Activated T-cell treated with anti-CD3 and anti-CD28 coated beads, Interleukin-2, amount 50 U/mL, for 72 hours (primary cell): Measurements from ENCODE around the gene GALK1. TPM values are rescaled to one million over a fixed set of nuclear protein-coding genes. Genes with fewer than 3 reads are reported as not detected.

ENCODE experiments used
- ATAC-seq, 2 donors: fragments of 150-1000 bp; cut with Tn5 transposase; replicated peaks in 1 of 2; 2 replicates each; pipeline ENCODE4 v1.10.0; 2021; ENCODE audit warnings: moderate library complexity in 2 of 2, mild to moderate bottlenecking in 1 of 2
- DNase-seq, 2 donors: peaks; one replicate each; pipeline ENCODE4 v3.0.0; 2021 to 2022; ENCODE audit warnings: mixed read lengths in 1 of 2
- H3K27ac Mint-ChIP-seq: one replicate; pipeline ENCODE4 v1.8.0; 2022; ENCODE audit warnings: mild to moderate bottlenecking, moderate library complexity, mixed read lengths
- H3K27me3 Mint-ChIP-seq: one replicate; pipeline ENCODE4 v1.8.0; 2022; ENCODE audit warnings: low read depth, mixed read lengths
- H3K36me3 Mint-ChIP-seq, 2 donors: one replicate each; pipeline ENCODE4 v1.8.0; 2022; ENCODE audit warnings: mixed read lengths in 2 of 2, mild to moderate bottlenecking in 1 of 2; ENCODE audit not compliant: insufficient read depth in 2 of 2
- H3K4me1 Mint-ChIP-seq: one replicate; pipeline ENCODE4 v1.8.0; 2022; ENCODE audit warnings: low read depth, mixed read lengths
- H3K4me3 Mint-ChIP-seq, 2 donors: one replicate each; pipeline ENCODE4 v1.8.0; 2022; ENCODE audit warnings: mild to moderate bottlenecking in 2 of 2, mixed read lengths in 2 of 2, moderate library complexity in 2 of 2
- H3K9me3 Mint-ChIP-seq, 2 donors: one replicate each; pipeline ENCODE4 v1.8.0; 2022; ENCODE audit warnings: mixed read lengths in 2 of 2
- total RNA-seq, 2 donors: library from RNA; stranded (reverse); gene quantifications; one replicate each; pipeline ENCODE4 v1.2.3, GENCODE V29; 2022

GALK1 gene
- total RNA-seq, 2 donors from 2014 or later = 41.9 to 51.2 TPM

GRCh38 chr17:75755205-75755901 lies 9.6 kb downstream of the GALK1 start:
- Mint-ChIP-seq H3K36me3 (no peaks in the 10 kb centered on the region), H3K27me3 (no peaks in the 10 kb centered on the region), H3K9me3 (no peaks in the 10 kb centered on the region), H3K27ac (peak overlapping the region; percentile 48), H3K4me3 (peak overlapping the region; percentile 45 to 72), H3K4me1 (peaks cover 13% of the 10 kb centered on the region)
- DNase-seq (no peak), ATAC-seq (no peak)

GRCh38 chr17:75754378-75755204 lies 10.4 kb downstream of the GALK1 start:
- no peaks in the 10 kb centered on the region for H3K36me3 Mint-ChIP-seq
- no peaks in the 10 kb centered on the region for H3K9me3 Mint-ChIP-seq
- no peak for DNase-seq
- H3K4me1 Mint-ChIP-seq = peaks cover 19% of the 10 kb centered on the region
- no peaks in the 10 kb centered on the region for H3K27me3 Mint-ChIP-seq
- H3K27ac Mint-ChIP-seq = peak overlapping the region; percentile 48
- H3K4me3 Mint-ChIP-seq = peak overlapping the region; percentile 45 to 72
- ATAC-seq = no peak

- Mint-ChIP-seq H3K4me1 (peaks cover 20% of the 10 kb centered on the region), H3K36me3 (no peaks in the 10 kb centered on the region), H3K27me3 (no peaks in the 10 kb centered on the region), H3K27ac (no peak overlapping the region), H3K4me3 (peak overlapping the region; percentile 70 to 74), H3K9me3 (no peaks in the 10 kb centered on the region)
- DNase-seq (peak; percentile 81 to 85), ATAC-seq (peak; percentile 84 to 87)
Observed at GRCh38 chr17:75753514-75754377, 11.2 kb downstream of the GALK1 start.

GRCh38 chr17:75752802-75753513 lies 12.0 kb downstream of the GALK1 start:
- no peak for DNase-seq
- H3K27ac Mint-ChIP-seq = no peak overlapping the region
- no peak for ATAC-seq
- H3K4me3 Mint-ChIP-seq = peak overlapping the region; percentile 70 to 74
- H3K4me1 Mint-ChIP-seq = peaks cover 22% of the 10 kb centered on the region
- peaks cover under 1% of the 10 kb centered on the region for H3K27me3 Mint-ChIP-seq
- no peaks in the 10 kb centered on the region for H3K9me3 Mint-ChIP-seq
- H3K36me3 Mint-ChIP-seq = no peaks in the 10 kb centered on the region

GRCh38 chr17:75752405-75752709 lies 12.6 kb downstream of the GALK1 start:
- Mint-ChIP-seq H3K36me3 (no peaks in the 10 kb centered on the region), H3K4me3 (peak overlapping the region; percentile 36 to 37), H3K27ac (no peak overlapping the region), H3K4me1 (peaks cover 28% of the 10 kb centered on the region), H3K27me3 (peaks cover 6% of the 10 kb centered on the region), H3K9me3 (no peaks in the 10 kb centered on the region)
- ATAC-seq = no peak
- no peak for DNase-seq

GRCh38 chr17:75751676-75752404 lies 13.2 kb downstream of the GALK1 start:
- ATAC-seq = no peak
- Mint-ChIP-seq H3K9me3 (no peaks in the 10 kb centered on the region), H3K4me3 (no peak overlapping the region)

GRCh38 chr17:75750661-75751423 lies 14.2 kb downstream of the GALK1 start:
- no peaks in the 10 kb centered on the region for H3K9me3 Mint-ChIP-seq
- ATAC-seq (no peak), DNase-seq (no peak)
- H3K4me3 Mint-ChIP-seq = no peak overlapping the region
- peaks cover 28% of the 10 kb centered on the region for H3K4me1 Mint-ChIP-seq
- no peak overlapping the region for H3K27ac Mint-ChIP-seq
- H3K36me3 Mint-ChIP-seq = no peaks in the 10 kb centered on the region
- H3K27me3 Mint-ChIP-seq = peaks cover 6% of the 10 kb centered on the region

More at GRCh38 chr17:75751676-75752404, 13.2 kb downstream of the GALK1 start:
- Mint-ChIP-seq H3K4me1 (peaks cover 28% of the 10 kb centered on the region), H3K36me3 (no peaks in the 10 kb centered on the region), H3K27ac (no peak overlapping the region), H3K27me3 (peaks cover 6% of the 10 kb centered on the region)
- DNase-seq = no peak

- H3K4me1 Mint-ChIP-seq = peaks cover 24% of the 10 kb centered on the region
- no peak overlapping the region for H3K27ac Mint-ChIP-seq
- peak overlapping the region; percentile 31 to 39 for H3K4me3 Mint-ChIP-seq
- DNase-seq (peak; percentile 89 to 94), ATAC-seq (peak; percentile 76 to 78)
- H3K27me3 Mint-ChIP-seq = peaks cover 6% of the 10 kb centered on the region
- H3K36me3 Mint-ChIP-seq = no peaks in the 10 kb centered on the region
- H3K9me3 Mint-ChIP-seq = no peaks in the 10 kb centered on the region
Observed at GRCh38 chr17:75749545-75750389, 15.2 kb downstream of the GALK1 start.

GRCh38 chr17:75748706-75749105 lies 16.3 kb downstream of the GALK1 start:
- peaks cover 20% of the 10 kb centered on the region for H3K4me1 Mint-ChIP-seq
- H3K4me3 Mint-ChIP-seq = no peak overlapping the region
- H3K36me3 Mint-ChIP-seq = no peaks in the 10 kb centered on the region
- H3K27ac Mint-ChIP-seq = no peak overlapping the region
- ATAC-seq (no peak), DNase-seq (no peak)
- no peaks in the 10 kb centered on the region for H3K9me3 Mint-ChIP-seq
- peaks cover 6% of the 10 kb centered on the region for H3K27me3 Mint-ChIP-seq

- Mint-ChIP-seq H3K9me3 (no peaks in the 10 kb centered on the region), H3K4me3 (no peak overlapping the region), H3K27me3 (peaks cover 6% of the 10 kb centered on the region), H3K4me1 (peaks cover 7% of the 10 kb centered on the region), H3K36me3 (no peaks in the 10 kb centered on the region), H3K27ac (no peak overlapping the region)
- ATAC-seq (no peak), DNase-seq (no peak)
Observed at GRCh38 chr17:75743625-75744206, 21.3 kb downstream of the GALK1 start.

GRCh38 chr17:75742337-75742736 lies 22.7 kb downstream of the GALK1 start:
- Mint-ChIP-seq H3K36me3 (no peaks in the 10 kb centered on the region), H3K27me3 (no peaks in the 10 kb centered on the region), H3K9me3 (no peaks in the 10 kb centered on the region), H3K27ac (no peak overlapping the region), H3K4me3 (no peak overlapping the region), H3K4me1 (peaks cover 8% of the 10 kb centered on the region)
- no peak for DNase-seq
- no peak for ATAC-seq
